Stimulated activated CD8-positive, alpha-beta memory T cell treated with anti-CD3 and anti-CD28 coated beads, Interleukin-15, amount 100 ng/mL, for 4 hours (primary cell): Measurements from ENCODE around the gene BOD1L1.

ENCODE experiments used
- DNase-seq, 2 donors: peaks; one replicate each; pipeline ENCODE4 v3.0.0-alpha.2; 2020; ENCODE audit warnings: low read depth in 2 of 2

BOD1L1 gene

DNA sequence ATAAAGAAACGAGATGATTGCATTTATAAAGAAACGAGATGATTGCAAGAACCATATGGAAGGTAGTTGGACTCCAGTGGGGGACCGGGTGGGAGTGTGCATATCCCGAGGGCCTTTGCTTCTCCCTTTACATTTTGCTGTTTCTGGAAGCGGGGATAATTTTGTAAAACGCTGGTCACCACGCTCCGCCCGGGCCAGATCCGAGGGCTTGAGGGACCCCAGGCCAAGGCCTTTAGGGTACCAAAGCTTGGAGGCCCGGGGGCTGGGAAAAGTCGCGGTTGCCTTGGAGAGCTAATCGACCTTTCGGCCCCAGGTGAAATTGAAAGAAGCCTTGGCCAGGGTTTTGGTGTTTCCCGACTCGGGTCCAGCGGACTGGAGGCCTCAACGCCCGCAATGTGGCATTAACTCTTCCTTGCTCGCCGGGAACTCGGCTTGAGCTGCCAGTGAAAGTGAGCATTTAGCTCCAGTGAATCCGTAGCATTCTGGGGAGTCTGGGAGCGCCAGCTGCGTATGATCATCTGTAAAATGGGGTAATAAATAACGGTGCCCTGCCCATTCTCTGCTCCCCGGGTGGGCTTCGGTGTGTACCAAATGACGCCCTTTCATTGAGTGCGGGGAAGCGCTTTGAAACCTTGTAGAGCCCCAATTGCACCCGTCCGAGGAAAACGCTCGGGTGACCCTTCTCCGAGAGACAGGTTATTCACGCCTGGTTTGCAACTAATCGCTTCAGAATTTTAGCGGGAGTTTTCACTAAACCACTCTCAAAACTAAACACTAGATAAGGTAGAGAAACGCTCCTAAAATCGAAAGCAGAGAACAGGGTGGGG, 87.7 kb downstream of the BOD1L1 start:
- no peak for DNase-seq

DNA sequence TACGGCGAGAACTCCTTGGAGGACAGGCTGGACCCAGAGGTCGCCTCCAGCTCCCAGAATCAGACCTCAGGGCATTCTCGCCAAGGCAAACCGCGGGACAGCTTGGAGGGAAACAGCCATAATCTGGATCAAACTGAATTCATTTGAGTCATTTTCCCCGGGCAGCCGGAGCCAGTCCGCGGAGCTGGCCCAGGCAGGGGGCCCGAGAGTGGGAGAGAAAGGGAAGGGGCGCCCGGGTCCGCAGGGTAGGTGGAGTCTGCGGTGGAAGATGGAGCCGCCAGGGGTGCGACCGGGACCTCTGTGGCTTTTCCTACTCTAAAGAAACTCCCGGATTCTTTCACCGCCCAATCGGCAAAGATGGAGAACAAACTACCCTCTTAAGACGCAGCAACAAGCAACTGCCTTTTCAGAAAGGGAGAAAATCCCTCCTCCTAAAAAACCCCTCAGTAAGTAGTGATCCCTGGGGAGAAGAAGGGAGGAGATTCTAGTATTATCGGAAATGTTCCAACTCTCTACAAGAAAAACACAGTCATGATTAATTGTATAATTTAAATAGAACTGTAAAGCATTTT, 88.4 kb downstream of the BOD1L1 start:
- no peak for DNase-seq

- no peak for DNase-seq
Observed at GRCh38 chr4:13538427-13538973, 89.0 kb downstream of the BOD1L1 start.

DNA sequence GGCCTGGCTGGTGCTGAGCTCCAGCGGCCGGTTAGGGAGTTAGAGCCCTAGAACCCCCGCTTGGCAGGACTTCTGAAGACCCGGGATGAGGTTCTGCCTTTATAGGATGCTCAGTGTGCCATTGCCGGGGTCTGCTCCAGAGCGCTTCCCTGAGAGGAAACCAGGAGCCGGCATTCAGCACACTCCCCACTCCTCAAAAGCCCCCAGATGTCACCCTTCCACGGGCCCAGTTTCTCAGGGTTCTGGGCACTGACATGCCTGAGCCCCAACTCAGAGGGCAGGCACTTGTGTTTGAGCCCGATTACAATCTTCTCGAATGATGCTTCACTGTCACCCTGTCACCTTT, 89.7 kb downstream of the BOD1L1 start:
- DNase-seq: no peak

DNA sequence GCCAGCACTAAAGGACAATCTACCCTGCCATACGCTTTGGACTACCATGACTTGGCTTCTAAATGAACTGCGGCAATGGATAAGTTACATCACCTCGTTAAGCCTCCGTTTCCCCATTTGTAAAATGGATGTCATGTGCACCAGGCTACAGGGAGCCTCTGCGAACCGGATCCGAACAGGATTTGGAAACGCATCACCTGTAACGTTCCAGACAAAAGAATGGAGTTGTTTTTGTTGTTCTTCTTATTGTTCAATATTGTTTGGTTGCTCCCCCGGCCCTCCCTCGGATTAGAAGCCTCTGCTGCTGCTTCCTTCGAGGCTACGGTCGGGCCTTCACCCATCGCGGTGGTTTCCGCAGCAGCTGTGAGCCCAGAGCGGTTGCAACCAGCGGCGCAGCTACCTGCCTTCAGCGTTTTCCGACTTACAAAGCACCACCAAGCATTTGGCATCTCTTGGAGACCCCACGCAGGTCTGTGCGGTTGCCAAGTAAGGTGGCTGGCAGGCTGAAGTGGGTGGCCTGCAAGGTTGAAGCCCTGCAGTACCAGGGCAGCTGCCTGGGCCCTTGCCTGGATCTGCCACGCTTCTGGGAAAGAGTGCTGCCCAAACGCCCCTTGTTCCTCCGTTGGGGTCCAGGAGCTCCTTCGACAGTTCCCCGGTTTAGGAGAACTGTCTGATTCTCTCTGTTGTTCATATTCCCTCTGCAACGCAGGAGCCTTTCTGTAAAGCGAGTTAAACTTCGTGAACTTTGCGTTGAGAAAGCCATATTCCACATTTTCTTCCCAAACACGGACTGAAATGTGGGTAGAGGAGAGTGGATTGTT, 90.3 kb downstream of the BOD1L1 start:
- DNase-seq: no peak

GRCh38 chr4:13536607-13537006, 90.9 kb downstream of the BOD1L1 start:
- no peak for DNase-seq

DNA sequence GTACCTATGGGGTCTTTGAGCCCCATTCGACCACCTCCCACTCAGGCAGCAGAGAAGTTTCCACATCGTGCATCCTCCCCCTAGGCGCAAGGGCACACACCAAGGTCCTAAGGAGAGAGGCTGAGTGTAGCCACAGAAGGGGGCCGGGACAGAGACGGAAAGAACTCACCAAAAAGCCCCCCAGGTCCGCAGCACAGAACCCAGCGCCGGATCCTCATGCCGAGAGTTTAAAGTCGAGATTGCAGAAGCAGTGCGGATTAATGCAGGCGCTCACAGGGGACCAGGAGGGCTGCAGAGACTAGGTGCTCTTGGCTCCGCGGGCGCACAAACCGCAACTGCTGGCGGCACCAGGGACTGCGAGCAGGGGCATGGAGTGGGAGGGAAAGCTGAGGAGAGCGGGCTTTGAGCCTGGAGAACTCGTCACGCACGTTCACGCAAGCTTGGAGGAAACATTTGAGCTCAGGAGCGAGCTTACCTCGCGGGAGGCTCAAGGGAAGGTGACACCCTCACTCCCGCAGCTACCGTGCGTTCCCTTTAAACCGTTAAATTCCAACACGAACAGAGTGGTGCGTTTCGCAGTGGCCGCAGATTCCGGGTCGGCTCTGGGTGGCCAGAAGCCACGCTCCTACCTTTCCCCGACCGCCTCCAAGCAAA, 91.7 kb downstream of the BOD1L1 start:
- DNase-seq: no peak

DNA sequence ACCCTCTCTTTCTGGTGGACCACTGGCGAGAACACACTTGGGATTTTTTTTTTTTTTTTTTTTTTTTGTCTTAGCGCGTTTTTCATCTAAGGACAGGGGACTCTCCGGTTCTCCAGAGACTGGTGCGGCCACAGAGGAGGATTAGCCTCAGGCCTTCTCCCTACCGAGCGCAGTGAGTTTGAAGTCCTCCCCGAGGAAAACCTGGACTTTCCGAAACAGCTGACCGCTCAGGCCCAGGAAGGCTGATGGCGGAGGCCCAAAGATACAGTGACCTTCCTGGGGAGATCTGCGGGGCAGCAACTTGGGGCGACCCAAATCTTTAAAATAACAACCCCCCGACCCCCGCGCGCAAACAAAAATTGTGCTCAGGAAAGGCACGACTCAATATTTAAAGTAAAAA, 92.4 kb downstream of the BOD1L1 start:
- DNase-seq: no peak

- DNase-seq: no peak
Observed at GRCh38 chr4:13534344-13535063, 93.0 kb downstream of the BOD1L1 start.

GRCh38 chr4:13533670-13534343, 93.7 kb downstream of the BOD1L1 start:
- DNase-seq: no peak

- no peak for DNase-seq
Observed at GRCh38 chr4:13531625-13531998, 95.9 kb downstream of the BOD1L1 start.

DNA sequence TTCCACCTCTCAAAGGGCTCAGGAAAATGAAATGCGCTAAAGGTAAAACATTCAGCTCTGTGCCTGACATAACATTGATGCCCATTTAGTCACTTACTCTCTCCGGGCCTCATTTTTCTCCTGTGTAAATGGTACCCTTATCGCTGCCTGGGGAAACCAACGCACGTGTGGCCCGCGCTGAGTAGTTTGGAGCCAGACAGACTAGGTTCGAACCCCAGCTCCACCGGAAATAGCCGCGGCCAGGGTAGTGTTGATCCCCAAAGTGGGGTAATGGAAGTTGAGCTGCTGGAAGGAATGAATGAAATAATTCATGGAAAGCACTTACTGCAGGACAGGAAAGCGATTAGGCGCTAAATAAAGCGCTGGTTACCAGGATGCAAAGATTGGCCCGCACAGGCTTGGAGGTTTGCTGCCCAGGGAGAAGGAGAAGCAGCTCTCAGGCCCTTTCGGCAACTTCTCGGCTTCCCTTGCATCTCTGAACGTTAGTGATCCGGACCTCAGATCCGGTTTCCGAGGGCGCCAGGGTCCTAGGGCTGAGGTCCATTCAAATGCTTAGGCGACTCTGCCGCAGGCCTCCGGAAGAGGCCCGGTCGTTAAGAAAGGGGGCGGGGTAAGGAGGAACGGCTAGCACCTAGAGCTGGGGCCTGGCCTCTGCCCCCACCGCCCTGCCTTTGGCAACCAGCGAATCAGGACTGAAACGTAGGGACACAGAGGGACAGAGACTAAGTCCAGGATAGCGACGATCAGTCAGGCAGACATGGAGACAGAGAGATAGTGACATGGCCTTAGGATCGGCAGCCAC, 96.5 kb downstream of the BOD1L1 start:
- DNase-seq: no peak

- DNase-seq: no peak
Observed at GRCh38 chr4:13529128-13529919, 98.2 kb downstream of the BOD1L1 start.

- no peak for DNase-seq
Observed at GRCh38 chr4:13528821-13529127, 98.8 kb downstream of the BOD1L1 start.

GRCh38 chr4:13527981-13528820, 99.3 kb downstream of the BOD1L1 start:
- DNase-seq: no peak

- DNase-seq: no peak
Observed at GRCh38 chr4:13527192-13527980, 100.1 kb downstream of the BOD1L1 start.

DNA sequence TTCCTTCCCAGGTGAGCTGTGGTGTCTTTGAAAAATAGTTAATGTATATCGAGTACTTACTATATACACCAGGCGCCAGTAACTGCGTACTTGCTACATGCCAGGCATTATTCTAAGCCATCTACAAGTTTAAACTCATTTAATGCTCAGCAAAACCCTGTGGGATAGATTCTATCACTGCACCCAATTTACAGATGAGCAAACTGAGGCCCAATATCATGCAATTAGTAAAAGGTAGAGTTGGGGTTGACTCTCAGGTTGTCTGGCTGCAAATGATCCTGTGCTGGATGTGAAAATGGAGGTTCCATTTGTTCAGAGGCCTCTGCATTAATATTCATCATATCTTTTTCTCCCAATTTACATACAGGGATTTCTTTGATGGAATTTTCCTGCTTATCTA, 100.9 kb downstream of the BOD1L1 start:
- no peak for DNase-seq
